ENCODE data around the gene ZSWIM5. TPM values are rescaled to one million over a fixed set of nuclear protein-coding genes. Genes with fewer than 3 reads are reported as not detected.
"Not testable (repeated sequence)": the region's sequence is repeated elsewhere in the genome, so short reads cannot be mapped to it uniquely, and the experiment has no call there.

ZSWIM5 gene
- total RNA-seq, 1 donor from 2014 or later, result 0.79 TPM

DNA sequence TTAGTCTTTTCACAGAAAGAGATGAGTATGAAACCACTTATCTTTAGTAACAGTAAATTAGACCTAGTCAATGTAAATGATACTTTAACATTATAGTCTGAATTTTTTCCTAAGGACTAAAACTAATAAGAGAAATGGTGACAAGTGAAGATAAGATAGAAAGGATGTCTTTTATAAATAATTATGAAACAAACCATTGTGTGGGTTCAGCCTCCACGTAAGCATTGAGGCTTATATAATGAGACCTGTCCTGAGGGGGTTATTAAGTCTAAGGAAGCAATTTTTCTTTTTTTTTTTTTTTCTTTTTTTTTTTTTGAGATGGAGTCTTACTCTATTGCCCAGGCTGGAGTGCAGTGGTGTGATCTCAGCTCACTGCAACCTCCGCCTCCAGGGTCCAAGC lies 138.6 kb downstream of the ZSWIM5 start:
- Histone ChIP-seq H3K4me3 (ENCODE audit: insufficient read depth, low read depth, low read length) (no peak overlapping the region), H3K9me3 (ENCODE audit: insufficient read depth, low read depth, low read length) (no peaks in the 10 kb centered on the region), H2AFZ (ENCODE audit: low read depth, low read length) (no peak overlapping the region), H3K27ac (ENCODE audit: low read depth, low read length) (no peak overlapping the region), H3K36me3 (ENCODE audit: insufficient read depth, low read length) (no peaks in the 10 kb centered on the region), H3K9ac (ENCODE audit: low read length) (no peak overlapping the region), H3K27me3 (ENCODE audit: insufficient read depth, low read length) (no peaks in the 10 kb centered on the region), H3K79me2 (ENCODE audit: insufficient read depth, low read length) (no peaks in the 10 kb centered on the region), H4K20me1 (ENCODE audit: insufficient read depth, low read length) (no peaks in the 10 kb centered on the region), H3K4me1 (ENCODE audit: insufficient read depth, low read length) (no peaks in the 10 kb centered on the region), H3K4me2 (ENCODE audit: low read length) (no peak overlapping the region)
- Mint-ChIP-seq H3K36me3 (ENCODE audit: low read depth, unreplicated experiment) (no peaks in the 10 kb centered on the region), H3K4me3 (ENCODE audit: unreplicated experiment) (no peak overlapping the region), H3K4me1 (ENCODE audit: low read depth, unreplicated experiment) (no peaks in the 10 kb centered on the region), H3K27ac (ENCODE audit: unreplicated experiment) (no peak overlapping the region), H3K9me3 (ENCODE audit: unreplicated experiment) (no peaks in the 10 kb centered on the region), H3K27me3 (ENCODE audit: low read depth, unreplicated experiment) (peaks cover 3% of the 10 kb centered on the region)
- FAIRE-seq (no peak), DNase-seq (ENCODE audit: low read depth) (no peak)
- TF ChIP-seq EZH2 (IDR thresholded peaks at IDR 0.05; ENCODE audit: insufficient read depth, low read length), result no peak
- TF ChIP-seq, protein P1, sequence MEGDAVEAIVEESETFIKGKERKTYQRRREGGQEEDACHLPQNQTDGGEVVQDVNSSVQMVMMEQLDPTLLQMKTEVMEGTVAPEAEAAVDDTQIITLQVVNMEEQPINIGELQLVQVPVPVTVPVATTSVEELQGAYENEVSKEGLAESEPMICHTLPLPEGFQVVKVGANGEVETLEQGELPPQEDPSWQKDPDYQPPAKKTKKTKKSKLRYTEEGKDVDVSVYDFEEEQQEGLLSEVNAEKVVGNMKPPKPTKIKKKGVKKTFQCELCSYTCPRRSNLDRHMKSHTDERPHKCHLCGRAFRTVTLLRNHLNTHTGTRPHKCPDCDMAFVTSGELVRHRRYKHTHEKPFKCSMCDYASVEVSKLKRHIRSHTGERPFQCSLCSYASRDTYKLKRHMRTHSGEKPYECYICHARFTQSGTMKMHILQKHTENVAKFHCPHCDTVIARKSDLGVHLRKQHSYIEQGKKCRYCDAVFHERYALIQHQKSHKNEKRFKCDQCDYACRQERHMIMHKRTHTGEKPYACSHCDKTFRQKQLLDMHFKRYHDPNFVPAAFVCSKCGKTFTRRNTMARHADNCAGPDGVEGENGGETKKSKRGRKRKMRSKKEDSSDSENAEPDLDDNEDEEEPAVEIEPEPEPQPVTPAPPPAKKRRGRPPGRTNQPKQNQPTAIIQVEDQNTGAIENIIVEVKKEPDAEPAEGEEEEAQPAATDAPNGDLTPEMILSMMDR (IDR thresholded peaks at IDR 0.05; ENCODE audit: insufficient read depth, low read depth, low read length), result no peak

DNA sequence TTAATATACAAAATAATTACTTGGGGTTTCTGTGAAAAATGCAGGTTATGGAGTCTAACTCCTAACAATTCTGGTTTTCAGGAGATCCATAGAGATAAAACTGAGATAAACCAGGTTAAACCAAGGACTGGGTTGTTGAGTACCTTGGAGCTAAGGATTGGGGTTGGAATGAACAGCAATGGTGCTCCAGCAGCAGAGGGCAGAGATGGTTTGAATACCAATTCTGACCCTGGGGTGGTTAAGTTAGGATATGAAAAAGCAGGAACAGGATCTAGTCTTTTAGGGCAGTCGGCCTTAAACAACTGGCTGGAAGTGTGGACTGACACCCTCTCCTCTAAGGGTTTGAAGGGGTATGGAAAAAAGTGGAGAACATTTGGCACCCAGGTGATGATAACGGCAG lies 141.3 kb downstream of the ZSWIM5 start:
- no peak overlapping the region for H3K27ac ChIP-seq (ENCODE audit: low read depth, low read length)
- no peaks in the 10 kb centered on the region for H3K27me3 ChIP-seq (ENCODE audit: insufficient read depth, low read length)
- H4K20me1 ChIP-seq (ENCODE audit: insufficient read depth, low read length), result no peaks in the 10 kb centered on the region
- no peak overlapping the region for H3K4me3 Mint-ChIP-seq (ENCODE audit: unreplicated experiment)
- DNase-seq (ENCODE audit: low read depth) (no peak), FAIRE-seq (no peak)
- H3K4me2 ChIP-seq (ENCODE audit: low read length), result no peak overlapping the region
- H3K27ac Mint-ChIP-seq (ENCODE audit: unreplicated experiment), result no peak overlapping the region
- no peak overlapping the region for H3K9ac ChIP-seq (ENCODE audit: low read length)
- no peaks in the 10 kb centered on the region for H3K36me3 Mint-ChIP-seq (ENCODE audit: low read depth, unreplicated experiment)
- H2AFZ ChIP-seq (ENCODE audit: low read depth, low read length), result no peak overlapping the region
- H3K4me1 Mint-ChIP-seq (ENCODE audit: low read depth, unreplicated experiment), result no peaks in the 10 kb centered on the region
- H3K4me1 ChIP-seq (ENCODE audit: insufficient read depth, low read length), result no peaks in the 10 kb centered on the region
- no peaks in the 10 kb centered on the region for H3K27me3 Mint-ChIP-seq (ENCODE audit: low read depth, unreplicated experiment)
- TF ChIP-seq, protein P1 (IDR thresholded peaks at IDR 0.05; ENCODE audit: insufficient read depth, low read depth, low read length), result no peak
- TF ChIP-seq EZH2 (IDR thresholded peaks at IDR 0.05; ENCODE audit: insufficient read depth, low read length), result no peak
- no peaks in the 10 kb centered on the region for H3K36me3 ChIP-seq (ENCODE audit: insufficient read depth, low read length)
- no peaks in the 10 kb centered on the region for H3K9me3 Mint-ChIP-seq (ENCODE audit: unreplicated experiment)
- H3K79me2 ChIP-seq (ENCODE audit: insufficient read depth, low read length), result no peaks in the 10 kb centered on the region
- no peak overlapping the region for H3K4me3 ChIP-seq (ENCODE audit: insufficient read depth, low read depth, low read length)
- no peaks in the 10 kb centered on the region for H3K9me3 ChIP-seq (ENCODE audit: insufficient read depth, low read depth, low read length)

DNA sequence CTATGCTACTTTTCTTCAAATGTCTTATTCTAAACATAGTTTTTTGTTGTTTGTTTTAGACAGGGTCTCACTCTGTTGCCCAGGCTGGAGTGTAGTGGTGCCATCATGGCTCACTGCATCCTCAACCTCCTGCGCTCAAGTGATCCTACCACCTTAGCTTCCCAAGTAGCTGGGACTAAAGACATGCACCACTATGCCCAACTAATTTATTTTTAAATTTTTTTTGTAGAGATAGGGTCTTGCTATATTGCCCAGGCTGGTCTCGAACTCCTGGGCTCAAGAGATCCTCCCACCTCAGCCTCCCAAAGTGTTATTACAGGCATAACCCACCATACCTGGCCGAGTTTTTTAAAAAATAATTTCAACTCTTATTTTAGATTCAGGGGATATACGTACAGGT lies 143.9 kb downstream of the ZSWIM5 start:
- not testable (repeated sequence) for H3K9ac ChIP-seq (ENCODE audit: low read length); H3K36me3 ChIP-seq (ENCODE audit: insufficient read depth, low read length); H3K27ac ChIP-seq (ENCODE audit: low read depth, low read length); H3K4me2 ChIP-seq (ENCODE audit: low read length); H3K4me3 Mint-ChIP-seq (ENCODE audit: unreplicated experiment); H3K9me3 ChIP-seq (ENCODE audit: insufficient read depth, low read depth, low read length); FAIRE-seq; H3K9me3 Mint-ChIP-seq (ENCODE audit: unreplicated experiment); H3K79me2 ChIP-seq (ENCODE audit: insufficient read depth, low read length); H3K27me3 Mint-ChIP-seq (ENCODE audit: low read depth, unreplicated experiment); H3K27ac Mint-ChIP-seq (ENCODE audit: unreplicated experiment); H3K36me3 Mint-ChIP-seq (ENCODE audit: low read depth, unreplicated experiment); H2AFZ ChIP-seq (ENCODE audit: low read depth, low read length); H4K20me1 ChIP-seq (ENCODE audit: insufficient read depth, low read length); H3K27me3 ChIP-seq (ENCODE audit: insufficient read depth, low read length); DNase-seq (ENCODE audit: low read depth); H3K4me3 ChIP-seq (ENCODE audit: insufficient read depth, low read depth, low read length); H3K4me1 Mint-ChIP-seq (ENCODE audit: low read depth, unreplicated experiment); H3K4me1 ChIP-seq (ENCODE audit: insufficient read depth, low read length)

Data from astrocyte (in vitro differentiated cells and primary cell).